Measurements from ENCODE around the gene GRIK2. TPM values are rescaled to one million over a fixed set of nuclear protein-coding genes. Genes with fewer than 3 reads are reported as not detected.

Gene GRIK2
- total RNA-seq, 1 experiment from 2014 or later, result 0.97 TPM

DNA sequence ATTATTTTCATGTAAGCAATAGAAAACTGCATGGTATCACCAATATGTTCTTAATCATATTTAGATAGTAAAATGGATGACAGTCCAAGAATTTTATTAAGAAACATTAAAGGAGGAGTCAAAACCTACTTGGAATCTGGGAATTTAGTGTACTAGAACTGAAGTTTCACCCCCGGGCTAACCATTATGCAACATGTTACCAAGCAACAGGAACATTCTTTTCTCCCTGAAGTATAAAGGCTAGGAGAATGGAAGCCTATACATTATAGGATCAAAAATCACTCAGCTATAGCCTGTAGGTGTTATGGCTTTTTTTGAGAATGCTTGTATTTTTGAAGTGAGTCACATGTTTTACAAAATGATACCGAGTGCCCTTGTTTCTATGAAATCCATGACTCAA lies 538.3 kb downstream of the GRIK2 start:
- Histone ChIP-seq H3K4me3 (no peak overlapping the region), H3K27me3 (replicated peaks) (no peaks in the 10 kb centered on the region), H3K4me1 (replicated peaks) (no peaks in the 10 kb centered on the region), H3K9me3 (replicated peaks) (no peaks in the 10 kb centered on the region), H3K27ac (no peak overlapping the region), H3K36me3 (no peaks in the 10 kb centered on the region)
- no peak for DNase-seq (ENCODE audit: low read depth in 1 of 2, low spot score in 2 of 2)

DNA sequence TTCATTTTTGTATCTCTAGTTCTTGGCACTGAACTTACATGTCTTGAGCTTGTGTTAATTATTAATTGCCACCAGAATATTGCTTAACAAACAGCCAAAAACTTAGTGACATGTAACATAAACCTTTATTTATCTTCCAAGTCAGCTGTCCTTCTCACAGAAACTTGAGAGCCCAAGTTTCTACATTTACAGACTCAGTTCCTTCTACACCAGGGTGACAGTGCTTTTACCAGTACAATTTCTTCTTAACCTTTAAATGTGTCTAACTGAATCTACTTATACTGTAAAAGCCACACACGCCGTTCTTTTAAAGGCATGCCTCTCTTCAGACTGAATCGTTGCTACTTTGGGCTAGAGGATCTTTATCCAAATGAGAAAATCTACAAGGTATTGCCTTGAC lies 539.2 kb downstream of the GRIK2 start:
- Histone ChIP-seq H3K9me3 (replicated peaks) (no peaks in the 10 kb centered on the region), H3K36me3 (no peaks in the 10 kb centered on the region), H3K27me3 (replicated peaks) (no peaks in the 10 kb centered on the region), H3K27ac (no peak overlapping the region), H3K4me1 (replicated peaks) (no peaks in the 10 kb centered on the region), H3K4me3 (no peak overlapping the region)
- DNase-seq (ENCODE audit: low read depth in 1 of 2, low spot score in 2 of 2), result no peak

DNA sequence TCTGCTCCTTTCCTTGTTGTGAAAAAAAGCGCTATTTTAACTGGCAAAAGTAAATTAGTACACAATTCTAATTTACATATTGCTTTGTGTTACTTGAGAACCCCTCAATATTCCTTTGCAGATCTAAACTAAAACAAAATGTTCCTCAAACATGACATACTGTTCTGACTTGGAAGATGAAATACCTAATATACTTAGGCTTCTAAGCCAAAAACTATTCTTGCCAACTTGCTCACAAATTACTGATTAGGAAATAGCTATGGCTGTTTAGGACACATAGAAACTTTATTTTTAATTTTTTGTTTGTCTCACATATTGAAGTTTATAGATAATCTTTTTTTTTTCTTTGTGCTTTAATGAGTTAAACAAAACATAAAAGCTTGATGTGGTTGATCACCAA lies 542.2 kb downstream of the GRIK2 start:
- Histone ChIP-seq H3K4me3 (no peak overlapping the region), H3K27ac (no peak overlapping the region), H3K9me3 (replicated peaks) (no peaks in the 10 kb centered on the region), H3K27me3 (replicated peaks) (no peaks in the 10 kb centered on the region), H3K4me1 (replicated peaks) (no peaks in the 10 kb centered on the region), H3K36me3 (no peaks in the 10 kb centered on the region)
- DNase-seq (ENCODE audit: low read depth in 1 of 2, low spot score in 2 of 2), result no peak

DNA sequence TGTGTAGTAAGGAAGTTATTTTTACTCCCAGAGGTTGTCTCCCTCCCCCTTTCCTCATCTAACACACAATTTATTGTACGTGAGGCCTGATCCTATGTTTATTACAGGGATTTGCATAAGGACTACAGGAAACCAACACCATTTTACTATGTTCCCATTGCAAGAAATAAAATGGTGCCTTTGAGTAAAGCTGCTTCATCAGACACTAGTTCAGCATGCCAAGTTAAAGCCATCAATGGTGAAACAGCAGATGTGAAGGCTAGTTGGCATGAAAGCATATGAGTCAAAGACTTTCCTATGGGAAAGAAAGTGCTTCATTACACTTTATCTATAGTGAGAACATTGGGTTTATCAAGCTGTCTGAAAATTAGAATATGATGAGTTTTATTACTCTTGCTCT lies 543.0 kb downstream of the GRIK2 start:
- Histone ChIP-seq H3K27ac (no peak overlapping the region), H3K36me3 (no peaks in the 10 kb centered on the region), H3K4me1 (replicated peaks) (no peaks in the 10 kb centered on the region), H3K27me3 (replicated peaks) (no peaks in the 10 kb centered on the region), H3K4me3 (no peak overlapping the region), H3K9me3 (replicated peaks) (no peaks in the 10 kb centered on the region)
- no peak for DNase-seq (ENCODE audit: low read depth in 1 of 2, low spot score in 2 of 2)

DNA sequence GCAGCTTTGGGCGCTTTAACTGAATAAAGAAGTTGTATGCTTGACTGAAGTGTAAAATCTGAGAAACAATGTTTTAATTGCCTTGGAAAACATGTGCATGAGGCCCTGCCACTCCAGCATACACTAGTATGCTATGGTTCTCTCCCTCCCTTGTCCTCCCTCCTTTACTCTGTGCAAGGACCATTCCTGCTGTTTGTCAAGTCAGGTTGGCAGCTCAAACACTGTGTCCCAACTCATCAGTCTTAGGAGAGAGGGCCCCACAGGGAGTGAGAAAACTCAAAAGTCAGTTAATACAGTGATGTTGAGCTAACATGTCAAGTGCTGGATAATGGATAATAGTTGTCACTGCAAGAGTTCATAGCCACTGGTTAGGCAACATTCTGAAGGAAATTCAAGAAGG lies 543.6 kb downstream of the GRIK2 start:
- Histone ChIP-seq H3K4me3 (no peak overlapping the region), H3K4me1 (replicated peaks) (no peaks in the 10 kb centered on the region), H3K27ac (no peak overlapping the region), H3K27me3 (replicated peaks) (no peaks in the 10 kb centered on the region), H3K36me3 (no peaks in the 10 kb centered on the region), H3K9me3 (replicated peaks) (no peaks in the 10 kb centered on the region)
- DNase-seq (ENCODE audit: low read depth in 1 of 2, low spot score in 2 of 2), result no peak

DNA sequence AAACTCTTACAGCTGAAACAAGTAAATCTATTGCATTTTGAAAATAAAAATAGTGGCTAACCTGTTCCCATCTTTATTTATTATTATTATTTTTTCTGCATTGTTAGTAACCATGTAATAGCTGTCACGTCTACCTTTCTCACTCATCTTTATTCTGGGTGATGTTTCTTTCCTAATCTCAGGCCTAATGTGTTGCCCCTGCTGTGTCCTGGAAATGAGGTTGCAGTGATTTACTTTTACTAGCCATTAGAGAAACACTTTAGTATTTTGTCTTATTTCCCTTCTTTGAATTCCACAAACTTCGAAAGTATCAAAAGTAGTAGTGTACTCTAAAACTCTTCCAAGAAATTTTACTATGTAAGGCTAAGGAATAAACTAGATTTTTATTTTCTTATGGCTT lies 546.9 kb downstream of the GRIK2 start:
- Histone ChIP-seq H3K4me1 (replicated peaks) (no peaks in the 10 kb centered on the region), H3K36me3 (no peaks in the 10 kb centered on the region), H3K27me3 (replicated peaks) (no peaks in the 10 kb centered on the region), H3K4me3 (no peak overlapping the region), H3K27ac (no peak overlapping the region), H3K9me3 (replicated peaks) (no peaks in the 10 kb centered on the region)
- no peak for DNase-seq (ENCODE audit: low read depth in 1 of 2, low spot score in 2 of 2)

DNA sequence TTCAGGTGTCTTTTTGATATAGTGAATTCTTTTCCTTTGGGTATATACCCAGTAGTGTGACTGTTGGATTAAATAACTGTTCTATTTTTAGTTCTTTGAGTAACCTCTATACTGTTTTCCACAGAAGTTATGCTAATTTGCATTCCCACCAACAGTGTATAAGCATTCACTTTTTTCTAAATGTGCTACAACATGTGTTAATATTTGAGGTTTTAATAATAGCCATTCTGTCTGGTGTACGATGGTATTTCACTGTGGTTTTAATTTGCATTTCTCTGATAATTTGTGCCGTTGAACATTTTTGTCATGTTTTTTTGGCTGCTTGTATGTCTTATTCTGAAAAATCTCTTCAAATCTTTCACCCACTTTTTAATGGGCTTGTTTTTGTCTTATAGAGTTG lies 563.5 kb downstream of the GRIK2 start:
- H3K36me3 ChIP-seq, result no peaks in the 10 kb centered on the region
- no peaks in the 10 kb centered on the region for H3K27me3 ChIP-seq (replicated peaks)
- H3K27ac ChIP-seq, result no peak overlapping the region
- no peaks in the 10 kb centered on the region for H3K9me3 ChIP-seq (replicated peaks)
- DNase-seq (ENCODE audit: low read depth in 1 of 2, low spot score in 2 of 2), result no peak
- no peak overlapping the region for H3K4me3 ChIP-seq
- H3K4me1 ChIP-seq (replicated peaks), result no peaks in the 10 kb centered on the region

DNA sequence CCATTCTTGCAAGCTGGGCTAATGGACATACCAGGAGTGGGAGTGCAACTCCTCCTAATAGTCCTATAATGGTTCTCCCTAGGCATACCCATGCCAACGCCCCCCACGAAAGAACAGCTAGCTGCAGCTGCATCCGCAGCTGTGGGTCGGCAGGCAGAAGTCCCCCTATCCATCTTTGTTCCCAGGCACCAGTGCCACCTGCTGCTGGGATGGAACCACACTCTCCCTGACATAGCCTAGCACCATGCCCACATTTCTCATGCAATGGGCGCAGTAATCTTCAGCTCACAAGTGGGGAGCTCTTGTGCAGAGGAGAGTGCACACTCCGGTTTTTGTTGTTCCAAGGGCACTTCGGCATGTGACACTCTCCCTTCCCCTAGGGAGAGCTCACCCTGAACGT lies 567.8 kb downstream of the GRIK2 start:
- Histone ChIP-seq H3K4me1 (replicated peaks) (no peaks in the 10 kb centered on the region), H3K27me3 (replicated peaks) (no peaks in the 10 kb centered on the region), H3K36me3 (no peaks in the 10 kb centered on the region), H3K27ac (no peak overlapping the region), H3K4me3 (no peak overlapping the region), H3K9me3 (replicated peaks) (no peaks in the 10 kb centered on the region)
- no peak for DNase-seq (ENCODE audit: low read depth in 1 of 2, low spot score in 2 of 2)

DNA sequence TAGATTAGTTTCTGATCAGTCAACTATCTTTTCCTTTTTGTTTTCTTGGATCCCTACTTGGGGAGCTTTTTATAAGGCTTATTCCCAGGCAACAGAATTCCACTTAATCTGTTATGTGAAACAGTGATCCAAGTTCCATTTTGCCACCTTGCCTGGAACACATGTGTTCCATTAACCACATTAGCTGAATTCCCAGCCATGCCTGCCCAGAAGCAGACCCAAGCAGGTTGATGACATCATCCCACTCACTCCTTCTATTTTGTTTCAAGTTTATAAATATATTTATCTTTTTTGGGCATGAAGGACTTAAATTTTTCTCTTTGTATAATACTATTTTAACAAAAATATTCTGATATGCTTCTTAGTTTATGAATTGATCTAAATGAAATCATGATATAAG lies 587.4 kb downstream of the GRIK2 start:
- no peak for DNase-seq (ENCODE audit: low read depth in 1 of 2, low spot score in 2 of 2)
- Histone ChIP-seq H3K36me3 (no peaks in the 10 kb centered on the region), H3K4me3 (no peak overlapping the region)

DNA sequence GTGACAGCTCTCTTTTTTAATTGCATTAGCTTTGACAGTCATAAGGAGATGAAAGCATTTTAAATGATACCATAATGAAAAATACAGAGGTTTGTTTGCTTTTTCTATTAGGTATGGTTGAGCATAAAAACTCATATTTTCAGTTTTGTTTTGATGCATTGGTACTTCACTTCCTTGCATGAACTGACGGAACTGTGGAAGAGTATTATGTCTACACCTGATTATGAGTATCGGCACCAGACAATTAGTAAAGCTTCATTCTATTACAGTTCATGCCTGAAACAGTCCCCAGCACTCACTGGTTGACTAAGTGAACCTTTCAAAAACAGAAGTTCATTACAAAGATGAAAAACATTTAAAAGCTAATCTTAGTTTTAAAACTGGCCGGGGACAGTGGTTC lies 593.0 kb downstream of the GRIK2 start:
- H3K9me3 ChIP-seq (replicated peaks), result no peaks in the 10 kb centered on the region
- DNase-seq (ENCODE audit: low read depth in 1 of 2, low spot score in 2 of 2), result no peak

More for the DNA sequence above, 587.4 kb downstream of the GRIK2 start:
- Histone ChIP-seq H3K27me3 (replicated peaks) (no peaks in the 10 kb centered on the region), H3K4me1 (replicated peaks) (no peaks in the 10 kb centered on the region), H3K27ac (no peak overlapping the region), H3K9me3 (replicated peaks) (no peaks in the 10 kb centered on the region)

DNA sequence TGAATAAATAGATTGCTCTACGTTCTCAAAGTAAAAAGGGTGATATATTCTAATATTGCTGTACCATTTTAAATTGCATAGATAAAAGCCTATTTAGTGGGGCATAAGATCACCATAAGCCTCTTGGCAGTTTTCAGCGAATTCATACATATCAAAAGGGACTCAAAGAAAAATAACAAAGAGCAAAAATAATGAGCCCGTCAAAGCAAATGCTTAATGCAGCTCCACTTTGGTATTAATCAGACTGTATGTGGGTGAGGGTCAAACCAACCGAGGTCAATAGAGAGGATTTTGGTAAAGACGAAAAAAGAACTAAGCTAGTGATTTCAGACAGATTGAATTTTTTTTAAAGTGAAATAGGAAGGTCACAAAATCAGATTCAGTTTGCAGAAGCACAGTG lies 598.8 kb downstream of the GRIK2 start:
- H3K4me1 ChIP-seq (replicated peaks), result no peaks in the 10 kb centered on the region
- no peaks in the 10 kb centered on the region for H3K9me3 ChIP-seq (replicated peaks)
- no peak overlapping the region for H3K4me3 ChIP-seq
- no peaks in the 10 kb centered on the region for H3K36me3 ChIP-seq
- H3K27ac ChIP-seq, result no peak overlapping the region
- no peak for DNase-seq (ENCODE audit: low read depth in 1 of 2, low spot score in 2 of 2)
- no peaks in the 10 kb centered on the region for H3K27me3 ChIP-seq (replicated peaks)

More for the DNA sequence above, 593.0 kb downstream of the GRIK2 start:
- Histone ChIP-seq H3K36me3 (no peaks in the 10 kb centered on the region), H3K4me3 (no peak overlapping the region), H3K4me1 (replicated peaks) (no peaks in the 10 kb centered on the region), H3K27ac (no peak overlapping the region), H3K27me3 (replicated peaks) (no peaks in the 10 kb centered on the region)

DNA sequence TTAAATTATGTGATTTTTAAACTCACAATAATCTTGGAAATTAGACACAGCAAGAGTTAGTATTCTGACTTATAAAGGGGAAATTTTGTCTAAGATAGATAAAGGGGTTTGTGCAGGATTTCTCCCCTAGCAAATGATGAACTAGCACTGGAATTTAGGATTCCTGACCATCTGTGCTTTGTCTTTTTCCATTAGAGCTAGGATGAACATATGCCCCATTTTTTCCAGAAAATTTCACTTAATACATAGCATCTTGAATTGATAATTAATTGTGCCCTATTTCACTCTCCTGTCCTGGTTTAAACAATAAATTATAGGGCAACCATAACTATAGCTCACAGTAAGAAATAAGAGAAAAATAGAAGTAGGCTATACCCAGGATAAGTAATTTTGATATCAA lies 601.0 kb downstream of the GRIK2 start:
- no peaks in the 10 kb centered on the region for H3K36me3 ChIP-seq
- no peaks in the 10 kb centered on the region for H3K27me3 ChIP-seq (replicated peaks)
- H3K9me3 ChIP-seq (replicated peaks), result no peaks in the 10 kb centered on the region
- no peaks in the 10 kb centered on the region for H3K4me1 ChIP-seq (replicated peaks)
- DNase-seq (ENCODE audit: low read depth in 1 of 2, low spot score in 2 of 2), result no peak
- no peak overlapping the region for H3K27ac ChIP-seq
- no peak overlapping the region for H3K4me3 ChIP-seq

DNA sequence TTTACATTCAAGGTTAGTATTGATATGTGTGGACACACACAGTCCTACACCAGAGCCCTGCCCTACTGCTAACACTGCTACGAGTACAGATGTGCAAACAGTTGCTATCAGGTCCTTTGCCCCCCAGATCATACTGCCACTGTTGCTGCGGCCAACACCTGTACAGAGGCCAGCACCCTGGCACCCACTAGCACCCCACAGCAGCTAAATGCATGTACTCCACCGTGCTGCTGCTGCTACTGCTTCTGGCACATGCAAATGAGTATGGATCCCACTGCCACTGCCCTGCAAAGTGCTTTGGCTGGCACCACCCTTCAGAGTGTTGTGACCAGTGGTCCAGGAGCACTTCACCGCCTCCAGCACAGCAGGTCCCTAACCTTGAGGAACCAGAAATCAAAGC lies 621.9 kb downstream of the GRIK2 start:
- no peak overlapping the region for H3K27ac ChIP-seq

DNA sequence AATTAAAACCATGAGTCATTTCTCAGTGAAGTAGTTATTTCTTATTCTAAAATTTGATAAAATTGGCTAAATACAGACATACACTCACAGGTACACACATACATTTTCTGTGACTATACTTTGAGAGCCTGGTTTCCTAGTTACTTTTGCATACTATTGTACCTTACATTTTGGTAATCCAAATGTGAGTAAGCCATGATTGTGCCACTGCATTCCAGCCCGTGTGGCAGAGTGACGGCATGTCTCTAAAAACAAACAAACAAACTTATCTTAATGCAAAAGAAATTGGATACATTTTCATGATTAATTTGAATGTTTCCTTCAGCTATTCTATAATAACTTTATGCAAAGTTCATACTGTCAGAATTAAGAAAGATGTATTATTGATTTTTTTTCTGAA lies 628.8 kb downstream of the GRIK2 start:
- Histone ChIP-seq H3K27ac (no peak overlapping the region), H3K36me3 (no peaks in the 10 kb centered on the region), H3K27me3 (replicated peaks) (no peaks in the 10 kb centered on the region), H3K4me3 (no peak overlapping the region), H3K4me1 (replicated peaks) (no peaks in the 10 kb centered on the region), H3K9me3 (replicated peaks) (no peaks in the 10 kb centered on the region)
- DNase-seq (ENCODE audit: low read depth in 1 of 2, low spot score in 2 of 2), result no peak

More for the DNA sequence above, 621.9 kb downstream of the GRIK2 start:
- DNase-seq (ENCODE audit: low read depth in 1 of 2, low spot score in 2 of 2), result no peak
- no peaks in the 10 kb centered on the region for H3K27me3 ChIP-seq (replicated peaks)
- H3K4me1 ChIP-seq (replicated peaks), result no peaks in the 10 kb centered on the region
- H3K36me3 ChIP-seq, result no peaks in the 10 kb centered on the region
- no peak overlapping the region for H3K4me3 ChIP-seq
- H3K9me3 ChIP-seq (replicated peaks), result no peaks in the 10 kb centered on the region

DNA sequence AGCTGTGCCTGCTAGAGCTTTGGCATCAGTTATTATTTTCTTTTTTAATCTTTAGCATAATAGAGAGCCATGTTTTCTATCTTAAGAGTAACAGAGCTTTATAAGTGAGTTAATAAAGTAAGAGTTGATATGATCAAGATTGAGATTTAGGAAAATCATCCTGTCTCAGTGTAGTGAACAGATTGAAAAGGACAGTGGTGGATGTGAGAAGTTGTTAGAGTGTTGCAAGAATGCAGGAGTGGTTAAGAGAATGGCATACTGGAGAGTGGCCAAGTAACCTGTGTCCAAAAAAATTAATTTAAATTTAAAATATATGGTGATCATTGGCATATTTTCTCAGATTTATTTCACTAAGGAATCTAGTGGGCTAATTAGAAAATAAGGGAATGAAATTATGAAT lies 629.3 kb downstream of the GRIK2 start:
- no peak overlapping the region for H3K27ac ChIP-seq
- no peaks in the 10 kb centered on the region for H3K9me3 ChIP-seq (replicated peaks)
- no peak overlapping the region for H3K4me3 ChIP-seq
- H3K4me1 ChIP-seq (replicated peaks), result no peaks in the 10 kb centered on the region
- H3K36me3 ChIP-seq, result no peaks in the 10 kb centered on the region
- no peaks in the 10 kb centered on the region for H3K27me3 ChIP-seq (replicated peaks)
- DNase-seq (ENCODE audit: low read depth in 1 of 2, low spot score in 2 of 2), result no peak
